Type B pancreatic cell (in vitro differentiated cells): Measurements from ENCODE around the gene LYRM4. TPM values are rescaled to one million over a fixed set of nuclear protein-coding genes. Genes with fewer than 3 reads are reported as not detected.

ENCODE experiments used
- DNase-seq: peaks from one replicate; pipeline ENCODE4 v3.0.0; 2021; ENCODE audit warnings: mixed read lengths; ENCODE audit not compliant: unreplicated experiment; ENCODE audit errors: extremely low spot score
- H3K27ac Mint-ChIP-seq: 2 replicates; pipeline ENCODE4 v1.8.0; 2021; ENCODE audit warnings: mild to moderate bottlenecking, mixed read lengths
- H3K27me3 Mint-ChIP-seq: 2 replicates; pipeline ENCODE4 v1.8.0; 2021; ENCODE audit warnings: mixed read lengths
- H3K36me3 Mint-ChIP-seq: 2 replicates; pipeline ENCODE4 v1.8.0; 2021; ENCODE audit warnings: mixed read lengths
- H3K4me1 Mint-ChIP-seq: one replicate; pipeline ENCODE4 v1.8.0; 2021; ENCODE audit warnings: mixed read lengths; ENCODE audit not compliant: unreplicated experiment
- H3K4me3 Mint-ChIP-seq: 2 replicates; pipeline ENCODE4 v1.8.0; 2021; ENCODE audit warnings: mild to moderate bottlenecking, mixed read lengths
- H3K9me3 Mint-ChIP-seq: 2 replicates; pipeline ENCODE4 v1.8.0; 2021; ENCODE audit warnings: mixed read lengths
- total RNA-seq: library from RNA; stranded (reverse); gene quantifications from 2 replicates; pipeline ENCODE4 v1.2.1, GENCODE V29; 2021; ENCODE audit warnings: low replicate concordance
- TF ChIP-seq, protein P1 (sequence below): fragments of 200-600 bp; sonication (generic); conservative IDR thresholded peaks from 2 replicates; pipeline ENCODE4 v1.5.0; 2021; ENCODE audit warnings: antibody characterized with exemption, mild to moderate bottlenecking

Gene LYRM4
- total RNA-seq, 1 donor from 2014 or later, result 39.5 TPM

GRCh38 chr6:5107341-5107740 lies 153.4 kb downstream of the LYRM4 start:
- H3K9me3 Mint-ChIP-seq, result no peaks in the 10 kb centered on the region
- no peak overlapping the region for H3K27ac Mint-ChIP-seq
- H3K4me3 Mint-ChIP-seq, result no peak overlapping the region
- no peaks in the 10 kb centered on the region for H3K27me3 Mint-ChIP-seq
- TF ChIP-seq, protein P1, sequence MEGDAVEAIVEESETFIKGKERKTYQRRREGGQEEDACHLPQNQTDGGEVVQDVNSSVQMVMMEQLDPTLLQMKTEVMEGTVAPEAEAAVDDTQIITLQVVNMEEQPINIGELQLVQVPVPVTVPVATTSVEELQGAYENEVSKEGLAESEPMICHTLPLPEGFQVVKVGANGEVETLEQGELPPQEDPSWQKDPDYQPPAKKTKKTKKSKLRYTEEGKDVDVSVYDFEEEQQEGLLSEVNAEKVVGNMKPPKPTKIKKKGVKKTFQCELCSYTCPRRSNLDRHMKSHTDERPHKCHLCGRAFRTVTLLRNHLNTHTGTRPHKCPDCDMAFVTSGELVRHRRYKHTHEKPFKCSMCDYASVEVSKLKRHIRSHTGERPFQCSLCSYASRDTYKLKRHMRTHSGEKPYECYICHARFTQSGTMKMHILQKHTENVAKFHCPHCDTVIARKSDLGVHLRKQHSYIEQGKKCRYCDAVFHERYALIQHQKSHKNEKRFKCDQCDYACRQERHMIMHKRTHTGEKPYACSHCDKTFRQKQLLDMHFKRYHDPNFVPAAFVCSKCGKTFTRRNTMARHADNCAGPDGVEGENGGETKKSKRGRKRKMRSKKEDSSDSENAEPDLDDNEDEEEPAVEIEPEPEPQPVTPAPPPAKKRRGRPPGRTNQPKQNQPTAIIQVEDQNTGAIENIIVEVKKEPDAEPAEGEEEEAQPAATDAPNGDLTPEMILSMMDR, result no peak
- no peak for DNase-seq
- H3K4me1 Mint-ChIP-seq, result peaks cover 3% of the 10 kb centered on the region
- peaks cover 9% of the 10 kb centered on the region for H3K36me3 Mint-ChIP-seq

GRCh38 chr6:5105146-5105545 lies 155.6 kb downstream of the LYRM4 start:
- DNase-seq, result no peak
- TF ChIP-seq, protein P1, result no peak
- Mint-ChIP-seq H3K36me3 (peaks cover 5% of the 10 kb centered on the region), H3K27me3 (no peaks in the 10 kb centered on the region), H3K9me3 (no peaks in the 10 kb centered on the region), H3K27ac (no peak overlapping the region), H3K4me1 (no peaks in the 10 kb centered on the region), H3K4me3 (no peak overlapping the region)

DNA sequence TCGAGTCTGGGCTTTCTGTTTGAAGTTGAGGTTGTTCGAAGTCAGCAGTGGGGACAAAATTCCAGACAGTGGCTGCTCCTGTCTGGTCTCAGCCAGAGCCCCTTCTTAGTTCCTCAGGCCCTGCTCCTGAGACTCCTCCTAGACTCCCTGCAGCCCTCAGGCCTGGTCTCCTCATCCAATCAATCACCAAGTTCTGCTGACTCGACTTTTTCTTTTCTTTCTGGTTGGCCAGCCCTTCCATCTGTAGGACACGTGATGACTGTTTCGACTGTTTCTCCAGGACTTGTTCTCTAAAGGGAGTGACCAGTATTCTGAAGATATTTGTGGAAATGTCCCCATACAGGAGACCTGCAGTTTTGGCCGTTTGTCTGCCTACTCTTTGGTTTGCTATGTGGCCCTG lies 156.1 kb downstream of the LYRM4 start:
- H3K27ac Mint-ChIP-seq, result no peak overlapping the region
- H3K27me3 Mint-ChIP-seq, result no peaks in the 10 kb centered on the region
- TF ChIP-seq, protein P1, result no peak
- H3K9me3 Mint-ChIP-seq, result no peaks in the 10 kb centered on the region
- no peak for DNase-seq
- H3K4me1 Mint-ChIP-seq, result no peaks in the 10 kb centered on the region
- H3K36me3 Mint-ChIP-seq, result peaks cover 5% of the 10 kb centered on the region
- no peak overlapping the region for H3K4me3 Mint-ChIP-seq

DNA sequence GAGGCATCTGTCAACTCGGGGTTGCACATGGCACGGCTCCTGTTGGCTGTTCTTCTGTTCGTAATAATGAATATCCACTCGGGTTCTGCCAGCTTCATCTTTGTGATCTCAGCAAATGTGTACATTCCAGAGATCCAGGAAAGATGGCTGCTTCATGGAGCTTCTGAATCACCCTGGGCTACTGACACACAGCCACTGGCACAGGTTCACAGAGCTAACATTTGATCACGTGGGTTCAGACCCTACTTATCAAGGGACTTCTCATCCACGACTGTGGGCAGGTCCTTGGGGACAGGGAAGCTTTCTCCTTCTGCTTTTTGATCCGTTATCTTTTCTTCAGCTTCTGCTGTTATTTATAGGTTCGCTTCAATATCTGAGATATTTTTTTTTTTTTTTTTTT lies 157.5 kb downstream of the LYRM4 start:
- Mint-ChIP-seq H3K4me3 (no peak overlapping the region), H3K27me3 (peaks cover 2% of the 10 kb centered on the region), H3K9me3 (no peaks in the 10 kb centered on the region), H3K27ac (no peak overlapping the region), H3K4me1 (no peaks in the 10 kb centered on the region), H3K36me3 (peaks cover 5% of the 10 kb centered on the region)
- DNase-seq, result no peak
- TF ChIP-seq, protein P1, result no peak

DNA sequence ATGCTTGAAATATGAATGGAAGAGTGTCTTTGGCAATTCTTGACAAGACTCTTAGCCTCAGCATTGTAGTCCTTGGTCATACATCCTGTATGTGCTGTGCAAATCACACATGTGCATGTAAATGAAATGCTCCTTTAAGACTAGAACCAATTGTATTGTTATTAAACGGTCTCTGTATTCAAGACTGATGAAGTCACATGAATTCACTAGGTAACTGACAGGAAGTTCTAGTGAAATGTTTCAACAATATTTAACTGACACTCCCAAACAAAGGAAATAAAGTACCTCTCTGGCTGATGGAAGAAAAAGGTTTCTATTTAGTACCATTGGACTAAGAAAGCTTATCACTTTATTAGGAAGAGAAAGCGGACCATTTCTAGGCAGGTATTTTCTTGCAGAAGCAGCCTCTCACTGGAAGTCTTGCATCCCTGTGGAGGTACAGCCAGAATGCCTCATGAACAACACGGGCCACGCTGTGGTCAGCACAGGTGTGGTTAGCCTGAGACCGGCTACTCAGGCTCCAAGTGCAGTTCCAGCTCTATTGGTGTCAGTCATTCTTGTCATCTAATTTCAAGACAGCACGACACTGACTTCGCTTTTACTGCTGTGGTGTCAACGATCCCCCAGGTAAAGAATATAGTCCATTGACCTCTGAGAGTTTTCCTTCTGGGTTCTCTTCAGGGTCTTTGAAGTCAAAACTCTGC lies 158.3 kb downstream of the LYRM4 start:
- TF ChIP-seq, protein P1, result no peak
- Mint-ChIP-seq H3K9me3 (no peaks in the 10 kb centered on the region), H3K27me3 (peaks cover 2% of the 10 kb centered on the region), H3K4me3 (no peak overlapping the region), H3K27ac (no peak overlapping the region), H3K4me1 (no peaks in the 10 kb centered on the region), H3K36me3 (peaks cover 5% of the 10 kb centered on the region)
- DNase-seq, result no peak
